ENCODE measurements around the gene ZNF785. TPM values are rescaled to one million over a fixed set of nuclear protein-coding genes. Genes with fewer than 3 reads are reported as not detected.
A peak's percentile ranks its signal among the peaks of the same experiment; 100 is the strongest.

The ZNF785 gene
- total RNA-seq, 1 donor from 2014 or later, result 17.8 TPM

GRCh38 chr16:30588651-30589050, 3.2 kb upstream of the ZNF785 start:
- no peak overlapping the region for H3K4me3 Mint-ChIP-seq
- peaks cover 24% of the 10 kb centered on the region for H3K36me3 Mint-ChIP-seq (ENCODE audit: low read depth)
- no peak overlapping the region for H3K27ac Mint-ChIP-seq
- intact Hi-C loops (cut with micrococcal nuclease), result no loop called here
- no peaks in the 10 kb centered on the region for H3K9me3 Mint-ChIP-seq
- peaks cover 22% of the 10 kb centered on the region for H3K4me1 Mint-ChIP-seq
- no peak for DNase-seq
- no peaks in the 10 kb centered on the region for H3K27me3 Mint-ChIP-seq

GRCh38 chr16:30585022-30585399, 486 bp downstream of the ZNF785 start:
- Mint-ChIP-seq H3K27ac (peak overlapping the region; percentile 91), H3K27me3 (no peaks in the 10 kb centered on the region), H3K4me3 (peak overlapping the region; percentile 90), H3K4me1 (peaks cover 25% of the 10 kb centered on the region), H3K36me3 (ENCODE audit: low read depth) (peaks cover 33% of the 10 kb centered on the region), H3K9me3 (no peaks in the 10 kb centered on the region)
- intact Hi-C loops (cut with micrococcal nuclease), result loop anchor here (1.0 to 2.0 kb wide), 6 partner anchors 13 to 155 kb away; partner anchors contain the start of genes DCTPP1, PRR14 and ZNF764
- DNase-seq, result no peak

GRCh38 chr16:30582611-30583340, 2.7 kb downstream of the ZNF785 start:
- peaks cover 22% of the 10 kb centered on the region for H3K4me1 Mint-ChIP-seq
- no peak overlapping the region for H3K27ac Mint-ChIP-seq
- intact Hi-C loops (cut with micrococcal nuclease), result no loop called here
- no peak for DNase-seq
- H3K36me3 Mint-ChIP-seq (ENCODE audit: low read depth), result peaks cover 38% of the 10 kb centered on the region
- H3K4me3 Mint-ChIP-seq, result peak overlapping the region; percentile 10
- no peaks in the 10 kb centered on the region for H3K27me3 Mint-ChIP-seq
- H3K9me3 Mint-ChIP-seq, result no peaks in the 10 kb centered on the region

GRCh38 chr16:30581457-30581856, 4.0 kb downstream of the ZNF785 start:
- H3K4me1 Mint-ChIP-seq, result peaks cover 12% of the 10 kb centered on the region
- H3K4me3 Mint-ChIP-seq, result no peak overlapping the region
- no peaks in the 10 kb centered on the region for H3K9me3 Mint-ChIP-seq
- no peak overlapping the region for H3K27ac Mint-ChIP-seq
- peaks cover 35% of the 10 kb centered on the region for H3K36me3 Mint-ChIP-seq (ENCODE audit: low read depth)
- DNase-seq, result no peak
- no peaks in the 10 kb centered on the region for H3K27me3 Mint-ChIP-seq
- intact Hi-C loops (cut with micrococcal nuclease), result no loop called here

- Mint-ChIP-seq H3K9me3 (no peaks in the 10 kb centered on the region), H3K4me3 (peak overlapping the region; percentile 16), H3K36me3 (ENCODE audit: low read depth) (peaks cover 21% of the 10 kb centered on the region), H3K27ac (peak overlapping the region; percentile 81), H3K4me1 (peaks cover 33% of the 10 kb centered on the region), H3K27me3 (no peaks in the 10 kb centered on the region)
- intact Hi-C loops (cut with micrococcal nuclease), result no loop called here
- DNase-seq, result no peak
Measured at GRCh38 chr16:30574678-30575077, 10.8 kb downstream of the ZNF785 start.

GRCh38 chr16:30571445-30572322, 13.8 kb downstream of the ZNF785 start, which contains the start of gene ZNF688:
TSS of gene ZNF688 (minus strand) at chr16:30571714. CDS start at chr16:30571629, 85 bp downstream.
- Mint-ChIP-seq H3K36me3 (ENCODE audit: low read depth) (peaks cover 8% of the 10 kb centered on the region), H3K4me1 (peaks cover 52% of the 10 kb centered on the region), H3K27ac (peak within 1 kb of the TSS; percentile 91), H3K27me3 (no peaks in the 10 kb centered on the region), H3K9me3 (no peaks in the 10 kb centered on the region), H3K4me3 (peak within 1 kb of the TSS; percentile 97)
- intact Hi-C loops (cut with micrococcal nuclease), result loop anchor here (1.0 kb wide), 3 partner anchors 13 to 36 kb away; partner anchors contain the start of genes ZNF764 and ZNF785
- peak; percentile 98 for DNase-seq

GRCh38 chr16:30570636-30571444, 14.7 kb downstream of the ZNF785 start:
- peak; percentile 67 for DNase-seq
- Mint-ChIP-seq H3K36me3 (ENCODE audit: low read depth) (peaks cover 8% of the 10 kb centered on the region), H3K27ac (peak overlapping the region; percentile 91), H3K27me3 (no peaks in the 10 kb centered on the region), H3K4me1 (peaks cover 56% of the 10 kb centered on the region), H3K9me3 (no peaks in the 10 kb centered on the region), H3K4me3 (peak overlapping the region; percentile 97)
- intact Hi-C loops (cut with micrococcal nuclease), result loop anchor here (1.0 kb wide), 2 partner anchors 13 to 36 kb away; partner anchors contain the start of gene ZNF764

- H3K4me3 Mint-ChIP-seq, result peak overlapping the region; percentile 97
- no peak for DNase-seq
- H3K27me3 Mint-ChIP-seq, result no peaks in the 10 kb centered on the region
- H3K27ac Mint-ChIP-seq, result peak overlapping the region; percentile 45
- no peaks in the 10 kb centered on the region for H3K9me3 Mint-ChIP-seq
- H3K36me3 Mint-ChIP-seq (ENCODE audit: low read depth), result peaks cover 7% of the 10 kb centered on the region
- intact Hi-C loops (cut with micrococcal nuclease), result loop anchor here (2.0 to 5.0 kb wide), 2 partner anchors 43 to 98 kb away; partner anchors contain the start of genes ITGAL and ZNF768
- peaks cover 51% of the 10 kb centered on the region for H3K4me1 Mint-ChIP-seq
Measured at GRCh38 chr16:30569746-30570635, 15.5 kb downstream of the ZNF785 start.

- peaks cover 46% of the 10 kb centered on the region for H3K4me1 Mint-ChIP-seq
- H3K36me3 Mint-ChIP-seq (ENCODE audit: low read depth), result peaks cover 3% of the 10 kb centered on the region
- no peak for DNase-seq
- intact Hi-C loops (cut with micrococcal nuclease), result loop anchor here (2.0 to 5.0 kb wide), 2 partner anchors 42 to 97 kb away; partner anchors contain the start of genes ITGAL and ZNF768
- H3K27ac Mint-ChIP-seq, result peak overlapping the region; percentile 79
- H3K4me3 Mint-ChIP-seq, result no peak overlapping the region
- H3K27me3 Mint-ChIP-seq, result no peaks in the 10 kb centered on the region
- H3K9me3 Mint-ChIP-seq, result no peaks in the 10 kb centered on the region
Measured at GRCh38 chr16:30569281-30569680, 16.2 kb downstream of the ZNF785 start.

GRCh38 chr16:30567991-30568638, 17.4 kb downstream of the ZNF785 start:
- Mint-ChIP-seq H3K36me3 (ENCODE audit: low read depth) (peaks cover 3% of the 10 kb centered on the region), H3K4me1 (peaks cover 42% of the 10 kb centered on the region), H3K27me3 (no peaks in the 10 kb centered on the region), H3K4me3 (peak overlapping the region; percentile 80), H3K9me3 (no peaks in the 10 kb centered on the region), H3K27ac (peak overlapping the region; percentile 98)
- DNase-seq, result peak; percentile 90
- intact Hi-C loops (cut with micrococcal nuclease), result loop anchor here (2.0 to 5.0 kb wide), 2 partner anchors 41 to 96 kb away; partner anchors contain the start of genes ITGAL and ZNF768

- DNase-seq, result peak; percentile 86
- H3K9me3 Mint-ChIP-seq, result no peaks in the 10 kb centered on the region
- H3K36me3 Mint-ChIP-seq (ENCODE audit: low read depth), result peaks cover 3% of the 10 kb centered on the region
- intact Hi-C loops (cut with micrococcal nuclease), result loop anchor here (5.0 kb wide), 1 partner anchor 95 kb away; the partner anchor contains the start of gene ITGAL
- peaks cover 39% of the 10 kb centered on the region for H3K4me1 Mint-ChIP-seq
- H3K4me3 Mint-ChIP-seq, result peak overlapping the region; percentile 80
- no peaks in the 10 kb centered on the region for H3K27me3 Mint-ChIP-seq
- H3K27ac Mint-ChIP-seq, result peak overlapping the region; percentile 98
Measured at GRCh38 chr16:30567160-30567990, 18.1 kb downstream of the ZNF785 start.

All from activated CD4-positive, alpha-beta T cell treated with anti-CD3 and anti-CD28 coated beads, Interleukin-2, amount 10 ng/mL, durations not matched to agents 24 days and 14 days (primary cell).